ENCODE results near the gene HYCC1.
"Not testable (repeated sequence)": the region's sequence is repeated elsewhere in the genome, so short reads cannot be mapped to it uniquely, and the experiment has no call there.

HYCC1 gene

GRCh38 chr7:22979251-22979650, 34.7 kb downstream of the HYCC1 start:
- Histone ChIP-seq H3K56ac (ENCODE audit: low read length) (no peak overlapping the region), H4K5ac (ENCODE audit: low read length) (no peak overlapping the region), H3K23ac (ENCODE audit: low read length) (no peak overlapping the region), H3K27ac (ENCODE audit: low read depth, low read length) (no peak overlapping the region), H3K79me2 (ENCODE audit: control insufficient read depth, insufficient read depth, low read length) (no peaks in the 10 kb centered on the region), H3K4ac (ENCODE audit: low read depth, low read length) (no peak overlapping the region), H3K79me1 (ENCODE audit: low read length) (peaks cover 5% of the 10 kb centered on the region), H2BK15ac (replicated peaks; ENCODE audit: low read depth) (no peak overlapping the region), H2AK5ac (ENCODE audit: low read length) (no peak overlapping the region), H3K27me3 (ENCODE audit: insufficient read depth, low read length, poor library complexity) (no peaks in the 10 kb centered on the region), H2BK120ac (ENCODE audit: low read depth, low read length) (no peak overlapping the region), H3K9ac (ENCODE audit: low read length) (no peak overlapping the region), H3K18ac (ENCODE audit: low read length) (no peak overlapping the region), H2BK5ac (ENCODE audit: low read length) (no peak overlapping the region), H4K8ac (ENCODE audit: low read depth, low read length) (no peak overlapping the region), H3K36me3 (ENCODE audit: control insufficient read depth, insufficient read depth, low read length) (no peaks in the 10 kb centered on the region), H3K4me3 (ENCODE audit: low read length) (no peak overlapping the region), H3K4me1 (ENCODE audit: control insufficient read depth, low read depth, low read length) (no peaks in the 10 kb centered on the region), H3K4me2 (ENCODE audit: low read length) (no peak overlapping the region)
- DNase-seq, result no peak
- WGBS (ENCODE audit: extremely low coverage, insufficient coverage, low lambda C conversion rate), result no CpG with 5 or more reads among the region's 2 CpGs

DNA sequence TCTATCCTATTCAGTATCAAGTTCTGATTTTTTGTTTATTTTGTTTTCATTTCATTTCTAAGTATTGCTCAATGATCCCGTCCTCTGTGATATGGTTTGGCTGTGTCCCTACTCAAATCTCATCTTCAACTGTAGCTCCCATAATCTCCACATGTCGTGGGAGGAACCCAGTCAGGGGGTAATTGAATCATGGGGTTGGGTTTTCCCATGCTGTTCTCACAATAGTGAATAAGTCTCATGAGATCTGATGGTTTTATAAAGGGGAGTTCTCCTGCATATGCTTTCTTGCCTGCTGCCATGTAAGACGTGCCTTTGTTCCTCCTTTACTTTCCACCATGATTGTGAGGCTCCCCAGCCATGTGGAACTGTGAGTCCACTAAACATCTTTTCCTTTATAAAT, 39.3 kb downstream of the HYCC1 start:
- H3K27me3 ChIP-seq (ENCODE audit: insufficient read depth, low read length, poor library complexity); H3K4me3 ChIP-seq (ENCODE audit: low read length); H3K27ac ChIP-seq (ENCODE audit: low read depth, low read length); DNase-seq; H3K23ac ChIP-seq (ENCODE audit: low read length); H2AK5ac ChIP-seq (ENCODE audit: low read length); H2BK120ac ChIP-seq (ENCODE audit: low read depth, low read length); H3K79me2 ChIP-seq (ENCODE audit: control insufficient read depth, insufficient read depth, low read length); H3K4ac ChIP-seq (ENCODE audit: low read depth, low read length); H4K5ac ChIP-seq (ENCODE audit: low read length); H3K4me2 ChIP-seq (ENCODE audit: low read length); H2BK5ac ChIP-seq (ENCODE audit: low read length); H3K36me3 ChIP-seq (ENCODE audit: control insufficient read depth, insufficient read depth, low read length); H3K18ac ChIP-seq (ENCODE audit: low read length); H3K79me1 ChIP-seq (ENCODE audit: low read length); H4K8ac ChIP-seq (ENCODE audit: low read depth, low read length); H3K9ac ChIP-seq (ENCODE audit: low read length); H3K56ac ChIP-seq (ENCODE audit: low read length); H2BK15ac ChIP-seq (replicated peaks; ENCODE audit: low read depth); H3K4me1 ChIP-seq (ENCODE audit: control insufficient read depth, low read depth, low read length): not testable (repeated sequence)
- WGBS (ENCODE audit: extremely low coverage, insufficient coverage, low lambda C conversion rate), result no CpG with 5 or more reads among the region's 3 CpGs

DNA sequence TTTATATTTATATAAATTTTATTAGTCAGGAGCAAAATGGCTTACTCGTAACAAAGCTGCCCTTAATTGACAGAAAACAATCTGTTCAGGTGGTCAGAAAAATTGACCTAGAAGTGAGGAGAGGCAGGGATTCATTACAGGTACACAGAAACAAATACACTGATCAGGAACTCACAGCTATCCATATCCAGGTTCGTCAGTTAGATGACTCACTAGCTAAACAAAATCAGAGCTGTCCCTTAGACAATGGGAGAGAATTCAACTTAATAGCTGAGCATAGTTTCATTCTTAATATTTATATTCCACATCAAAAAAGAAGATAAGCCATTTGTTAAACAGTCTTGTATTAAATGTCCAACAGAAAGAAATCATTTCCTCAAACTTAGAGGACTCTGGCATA, 41.7 kb downstream of the HYCC1 start:
- Histone ChIP-seq H3K27me3 (ENCODE audit: insufficient read depth, low read length, poor library complexity) (no peaks in the 10 kb centered on the region), H4K5ac (ENCODE audit: low read length) (no peak overlapping the region), H3K23ac (ENCODE audit: low read length) (no peak overlapping the region), H3K9ac (ENCODE audit: low read length) (no peak overlapping the region), H2BK120ac (ENCODE audit: low read depth, low read length) (no peak overlapping the region), H3K18ac (ENCODE audit: low read length) (no peak overlapping the region), H3K27ac (ENCODE audit: low read depth, low read length) (no peak overlapping the region), H3K79me2 (ENCODE audit: control insufficient read depth, insufficient read depth, low read length) (no peaks in the 10 kb centered on the region), H3K56ac (ENCODE audit: low read length) (no peak overlapping the region), H3K4me2 (ENCODE audit: low read length) (no peak overlapping the region), H3K4me1 (ENCODE audit: control insufficient read depth, low read depth, low read length) (no peaks in the 10 kb centered on the region), H3K36me3 (ENCODE audit: control insufficient read depth, insufficient read depth, low read length) (no peaks in the 10 kb centered on the region), H2BK15ac (replicated peaks; ENCODE audit: low read depth) (no peak overlapping the region), H3K79me1 (ENCODE audit: low read length) (no peaks in the 10 kb centered on the region), H2AK5ac (ENCODE audit: low read length) (no peak overlapping the region), H3K4ac (ENCODE audit: low read depth, low read length) (no peak overlapping the region), H3K4me3 (ENCODE audit: low read length) (no peak overlapping the region), H2BK5ac (ENCODE audit: low read length) (no peak overlapping the region), H4K8ac (ENCODE audit: low read depth, low read length) (no peak overlapping the region)
- no peak for DNase-seq
- no CpG with 5 or more reads among the region's 2 CpGs for WGBS (ENCODE audit: extremely low coverage, insufficient coverage, low lambda C conversion rate)

- no peaks in the 10 kb centered on the region for H3K36me3 ChIP-seq (ENCODE audit: control insufficient read depth, insufficient read depth, low read length)
- H2BK5ac ChIP-seq (ENCODE audit: low read length), result no peak overlapping the region
- H3K4ac ChIP-seq (ENCODE audit: low read depth, low read length), result no peak overlapping the region
- H2AK5ac ChIP-seq (ENCODE audit: low read length), result no peak overlapping the region
- WGBS (ENCODE audit: extremely low coverage, insufficient coverage, low lambda C conversion rate), result no CpG with 5 or more reads among the region's 3 CpGs
- no peaks in the 10 kb centered on the region for H3K4me1 ChIP-seq (ENCODE audit: control insufficient read depth, low read depth, low read length)
- H3K18ac ChIP-seq (ENCODE audit: low read length), result no peak overlapping the region
- H4K8ac ChIP-seq (ENCODE audit: low read depth, low read length), result no peak overlapping the region
- H3K4me3 ChIP-seq (ENCODE audit: low read length), result no peak overlapping the region
- no peaks in the 10 kb centered on the region for H3K27me3 ChIP-seq (ENCODE audit: insufficient read depth, low read length, poor library complexity)
- H3K27ac ChIP-seq (ENCODE audit: low read depth, low read length), result no peak overlapping the region
- no peak overlapping the region for H4K5ac ChIP-seq (ENCODE audit: low read length)
- no peak overlapping the region for H2BK15ac ChIP-seq (replicated peaks; ENCODE audit: low read depth)
- H3K23ac ChIP-seq (ENCODE audit: low read length), result no peak overlapping the region
- no peak overlapping the region for H3K4me2 ChIP-seq (ENCODE audit: low read length)
- H2BK120ac ChIP-seq (ENCODE audit: low read depth, low read length), result no peak overlapping the region
- H3K79me2 ChIP-seq (ENCODE audit: control insufficient read depth, insufficient read depth, low read length), result no peaks in the 10 kb centered on the region
- no peak overlapping the region for H3K9ac ChIP-seq (ENCODE audit: low read length)
- no peaks in the 10 kb centered on the region for H3K79me1 ChIP-seq (ENCODE audit: low read length)
- no peak for DNase-seq
- H3K56ac ChIP-seq (ENCODE audit: low read length), result no peak overlapping the region
Measured at GRCh38 chr7:22969010-22969431, 44.9 kb downstream of the HYCC1 start.
